Astrocyte of the cerebellum (primary cell): Measurements from ENCODE around the gene NUDT1.
A peak's percentile ranks its signal among the peaks of the same experiment; 100 is the strongest.

Experiments used
- DNase-seq: peaks from one replicate; pipeline ENCODE4 v3.0.0-alpha.2; 2011; ENCODE audit warnings: low read depth
- H3K4me3 ChIP-seq: 2 replicates; pipeline ENCODE4 v1.5.1; 2011; ENCODE audit warnings: mild to moderate bottlenecking, low read depth, low read length, moderate library complexity
- CTCF ChIP-seq: IDR thresholded peaks from 2 replicates; pipeline ENCODE4 v1.5.1; 2012; ENCODE audit warnings: low read length, low read depth, moderate library complexity, mild to moderate bottlenecking; ENCODE audit errors: missing control alignments
- in situ Hi-C: cut with HindIII; loops from 2 replicates; pipeline ENCODE4 v1.10.0; 2017; ENCODE audit warnings: low sequenced_read_pairs

NUDT1 gene

GRCh38 chr7:2296832-2297231 is 54.8 kb downstream of the NUDT1 start:
- no peak for TF ChIP-seq CTCF
- H3K4me3 ChIP-seq, result no peak overlapping the region
- in situ Hi-C loops, result no loop called here
- DNase-seq, result no peak

- in situ Hi-C loops, result no loop called here
- DNase-seq, result peak; percentile 50
- H3K4me3 ChIP-seq, result no peak overlapping the region
- no peak for TF ChIP-seq CTCF
Observed at GRCh38 chr7:2299131-2299829, 57.3 kb downstream of the NUDT1 start.

- DNase-seq, result no peak
- in situ Hi-C loops, result loop anchor here (10.0 kb wide), 1 partner anchor 75 kb away; no protein-coding TSS in a partner anchor
- H3K4me3 ChIP-seq, result no peak overlapping the region
- no peak for TF ChIP-seq CTCF
Observed at GRCh38 chr7:2299870-2300512, 58.0 kb downstream of the NUDT1 start.
